ENCODE results near the gene SLC9A3.

SLC9A3 gene

DNA sequence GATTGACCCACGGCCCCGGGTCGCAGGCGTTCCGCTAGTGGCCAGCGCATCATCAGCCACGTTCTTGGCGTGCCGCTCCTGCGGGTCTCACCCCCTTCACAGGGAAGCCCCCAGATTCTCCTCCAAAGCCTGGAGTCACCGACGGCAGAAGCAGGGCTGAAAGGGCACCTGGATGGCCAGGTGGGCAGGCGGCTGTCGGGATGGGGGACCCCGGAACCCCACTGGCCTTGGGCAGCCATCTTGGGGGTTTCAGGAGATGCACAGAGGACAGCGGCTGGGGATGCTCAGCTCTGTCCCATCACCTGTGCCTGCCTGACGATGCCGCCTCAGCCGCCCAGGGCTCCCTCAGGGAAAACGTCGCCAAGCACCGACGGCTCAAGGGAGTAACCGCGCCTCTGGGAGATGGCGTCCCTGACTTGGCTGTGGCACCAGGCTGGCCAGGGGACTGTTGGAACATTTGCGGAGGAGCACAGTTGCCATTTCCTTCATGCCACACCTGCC lies 14.1 kb upstream of the SLC9A3 start:
- no peak for DNase-seq

DNA sequence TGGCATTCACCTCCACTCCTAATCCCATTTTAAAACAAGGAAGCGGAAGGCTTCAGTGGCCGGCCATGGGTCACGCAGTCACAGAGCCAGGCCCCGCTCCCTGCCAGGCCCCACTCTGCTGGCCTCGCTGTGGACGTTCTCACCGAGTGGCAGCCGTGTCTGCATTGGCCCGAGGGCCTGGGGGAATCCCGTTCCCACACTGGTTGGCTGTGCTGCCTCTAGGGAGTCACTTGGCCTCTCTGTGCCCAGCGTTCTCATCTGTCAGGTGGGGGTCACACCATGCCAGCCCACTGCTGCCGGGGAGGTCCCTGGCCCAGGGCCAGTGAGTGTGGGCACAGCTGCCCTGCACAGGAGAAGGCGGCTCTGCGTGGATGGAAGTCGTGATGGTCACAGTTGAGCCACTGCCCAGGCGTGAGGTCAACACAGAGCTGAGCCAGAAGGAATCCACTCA lies 13.4 kb upstream of the SLC9A3 start:
- no peak for DNase-seq

DNA sequence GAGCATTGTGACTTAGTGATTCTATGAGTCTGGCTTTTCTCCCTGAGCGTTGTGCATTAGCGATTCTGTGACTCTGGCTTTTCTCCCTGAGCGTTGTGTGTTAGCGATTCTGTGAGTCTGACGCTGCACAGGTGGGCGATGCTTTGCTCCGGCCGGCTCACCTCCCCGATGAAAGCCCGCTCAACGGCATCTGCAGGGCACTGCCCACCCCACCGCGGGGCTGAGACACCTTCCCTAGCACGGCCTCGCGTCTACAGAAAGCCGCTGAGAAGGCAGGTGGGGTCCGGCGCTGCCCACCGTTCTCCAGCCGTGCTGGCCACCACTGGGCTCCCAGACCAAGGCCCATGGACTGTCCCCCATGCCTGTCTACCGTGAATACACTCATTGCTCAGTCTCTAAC lies 12.8 kb upstream of the SLC9A3 start:
- DNase-seq = no peak

DNA sequence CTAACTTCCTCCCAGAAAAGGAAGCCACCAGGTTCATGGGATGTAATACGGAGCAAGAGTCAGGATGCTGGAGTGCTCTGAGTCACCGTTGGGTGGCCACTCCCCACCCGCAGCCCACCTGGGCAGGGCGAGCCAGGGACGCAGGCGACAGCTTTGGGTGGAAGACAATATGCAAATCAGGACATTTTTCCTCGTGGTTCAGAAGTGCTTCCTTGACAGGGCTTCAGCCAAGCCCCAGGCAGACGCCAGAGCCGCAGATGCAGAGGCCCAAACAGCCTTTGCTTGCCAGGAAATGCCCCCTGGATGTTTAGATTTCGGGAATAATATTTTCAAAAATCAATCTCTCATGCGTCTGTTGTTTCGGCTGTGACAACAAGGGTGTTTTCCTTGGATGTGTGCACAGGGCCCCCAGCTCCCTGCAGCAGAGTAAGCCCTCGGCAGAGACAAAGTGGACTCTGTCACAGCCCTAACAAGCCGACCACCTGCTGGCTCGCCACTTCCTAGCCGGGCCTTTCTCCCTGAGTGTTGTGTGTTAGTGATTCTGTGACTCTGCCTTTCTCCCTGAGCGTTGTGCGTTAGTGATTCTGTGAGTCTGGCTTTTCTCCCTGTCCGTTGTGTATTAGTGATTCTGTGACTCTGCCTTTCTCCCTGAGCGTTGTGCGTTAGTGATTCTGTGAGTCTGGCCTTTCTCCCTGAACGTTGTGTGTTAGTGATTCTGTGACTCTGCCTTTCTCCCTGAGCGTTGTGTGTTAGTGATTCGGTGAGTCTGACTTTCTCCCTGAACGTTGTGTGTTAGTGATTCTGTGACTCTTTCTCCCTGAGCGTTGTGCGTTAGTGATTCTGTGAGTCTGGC lies 11.8 kb upstream of the SLC9A3 start:
- DNase-seq = no peak

DNA sequence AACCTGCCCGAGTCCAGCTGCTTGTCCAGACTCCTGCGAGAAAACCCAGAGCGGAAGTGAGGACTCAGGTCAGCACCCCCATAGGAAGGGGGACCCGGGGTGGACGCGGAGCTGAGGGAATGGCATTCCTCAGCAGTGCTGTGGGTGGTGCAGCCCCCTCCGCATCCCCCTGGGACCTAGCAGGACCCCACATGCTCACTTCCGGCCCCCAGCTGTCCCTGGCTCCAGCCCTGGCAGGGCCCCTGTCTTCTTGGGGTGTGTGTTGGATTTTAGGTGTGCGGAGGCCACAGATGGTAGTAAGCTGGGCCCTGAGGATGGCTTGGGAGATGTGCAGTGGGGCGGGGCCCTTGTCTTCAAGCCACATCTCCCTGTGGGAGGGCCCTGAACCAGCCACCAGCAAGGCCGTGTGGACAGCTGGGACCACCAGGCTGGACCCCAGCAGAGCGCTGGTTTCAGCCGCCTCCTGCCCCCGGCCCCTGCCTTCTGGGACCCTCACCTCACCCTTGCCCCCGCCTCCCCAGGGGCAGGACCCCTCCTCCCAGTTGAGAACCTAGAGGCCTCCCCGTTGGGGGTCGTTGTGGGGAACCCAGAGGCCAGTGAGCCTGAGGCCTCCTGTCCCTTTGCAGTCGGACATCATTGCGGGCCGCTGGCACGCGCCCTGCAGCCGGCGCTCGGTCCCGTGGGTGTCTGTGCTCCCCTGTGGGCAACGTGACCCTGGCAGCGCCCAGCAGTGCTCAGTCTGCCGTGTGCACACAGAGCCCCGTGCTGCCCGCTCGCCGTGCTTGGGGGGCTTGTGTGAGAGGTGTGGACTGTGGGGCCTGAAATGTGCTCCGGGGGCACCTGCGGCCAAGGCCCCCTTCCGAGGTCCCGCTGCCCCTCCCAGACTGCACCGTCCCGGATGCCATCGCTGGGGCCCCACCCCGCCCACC lies 10.8 kb upstream of the SLC9A3 start:
- DNase-seq = no peak

DNA sequence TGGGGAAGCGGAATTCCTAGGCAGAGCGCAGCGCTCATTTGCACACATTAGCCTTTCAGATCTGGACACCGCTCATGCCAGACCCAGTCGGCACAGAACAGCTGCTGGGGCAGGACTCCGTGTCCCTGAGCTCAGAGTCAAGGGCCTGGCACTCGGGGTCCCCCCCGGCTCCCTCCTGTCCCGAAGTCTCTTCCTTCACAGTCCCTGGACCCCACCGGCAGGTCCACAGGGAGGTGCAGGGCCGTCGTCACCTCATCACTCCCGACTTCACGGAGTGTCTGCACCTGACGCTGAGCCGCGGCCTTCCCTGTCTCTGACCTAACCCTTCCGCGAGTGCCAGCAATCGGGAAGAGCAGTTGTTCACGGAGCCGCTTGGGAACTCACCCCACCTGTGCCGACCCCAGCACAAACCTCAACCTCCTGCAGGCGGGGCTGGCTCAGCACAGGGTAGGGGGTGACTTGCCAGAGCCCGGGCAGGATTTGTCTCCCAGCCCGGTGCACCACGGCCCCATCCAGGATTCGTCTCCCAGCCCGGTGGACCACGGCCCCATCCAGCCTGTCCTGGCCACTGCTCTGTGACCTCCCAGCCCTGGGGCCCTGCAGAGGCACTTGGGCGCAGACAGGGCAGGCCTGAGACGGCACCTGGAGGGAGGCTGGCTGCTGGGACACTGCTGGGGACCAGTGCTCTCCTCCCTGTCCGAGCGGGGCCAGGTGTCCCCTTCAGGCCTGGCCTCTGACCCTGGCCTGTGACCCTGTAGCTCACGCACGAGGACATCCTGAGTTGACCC lies 9.9 kb upstream of the SLC9A3 start:
- DNase-seq = no peak

DNA sequence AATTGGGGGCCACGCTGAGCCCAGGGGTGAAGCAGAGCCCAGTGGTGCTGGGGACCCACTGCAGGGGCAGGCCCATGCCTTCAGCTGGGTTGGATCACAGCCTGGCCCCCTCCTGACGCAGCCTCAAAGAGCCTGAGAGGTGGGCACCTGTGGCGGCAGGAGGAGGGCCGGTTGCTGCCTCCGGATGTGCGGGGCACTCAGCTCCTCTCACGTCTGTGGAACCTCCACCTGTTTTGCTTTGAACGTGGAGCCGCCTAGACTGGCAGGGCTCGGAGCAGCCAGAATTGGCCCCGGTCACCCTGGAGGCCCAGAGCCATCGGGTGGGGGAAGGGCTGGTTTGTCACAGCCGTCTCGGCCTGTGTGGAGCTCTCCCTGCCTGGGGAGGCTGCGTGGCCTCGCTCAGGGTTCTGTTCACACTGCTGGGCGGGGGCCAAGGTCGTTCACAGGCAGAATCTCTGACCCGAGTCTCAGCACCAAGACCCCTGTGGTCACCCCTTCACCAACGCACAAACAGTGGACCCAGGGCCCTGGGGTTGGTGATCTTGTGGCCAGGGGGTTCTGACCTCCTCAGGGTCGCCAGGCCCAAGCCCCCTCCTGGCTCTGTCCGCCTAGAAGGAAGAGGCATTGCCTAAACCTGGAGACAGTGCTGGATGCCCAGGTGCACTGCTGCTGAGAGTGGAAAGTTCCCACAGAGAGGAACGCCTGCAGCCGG lies 9.2 kb upstream of the SLC9A3 start:
- DNase-seq = no peak

DNA sequence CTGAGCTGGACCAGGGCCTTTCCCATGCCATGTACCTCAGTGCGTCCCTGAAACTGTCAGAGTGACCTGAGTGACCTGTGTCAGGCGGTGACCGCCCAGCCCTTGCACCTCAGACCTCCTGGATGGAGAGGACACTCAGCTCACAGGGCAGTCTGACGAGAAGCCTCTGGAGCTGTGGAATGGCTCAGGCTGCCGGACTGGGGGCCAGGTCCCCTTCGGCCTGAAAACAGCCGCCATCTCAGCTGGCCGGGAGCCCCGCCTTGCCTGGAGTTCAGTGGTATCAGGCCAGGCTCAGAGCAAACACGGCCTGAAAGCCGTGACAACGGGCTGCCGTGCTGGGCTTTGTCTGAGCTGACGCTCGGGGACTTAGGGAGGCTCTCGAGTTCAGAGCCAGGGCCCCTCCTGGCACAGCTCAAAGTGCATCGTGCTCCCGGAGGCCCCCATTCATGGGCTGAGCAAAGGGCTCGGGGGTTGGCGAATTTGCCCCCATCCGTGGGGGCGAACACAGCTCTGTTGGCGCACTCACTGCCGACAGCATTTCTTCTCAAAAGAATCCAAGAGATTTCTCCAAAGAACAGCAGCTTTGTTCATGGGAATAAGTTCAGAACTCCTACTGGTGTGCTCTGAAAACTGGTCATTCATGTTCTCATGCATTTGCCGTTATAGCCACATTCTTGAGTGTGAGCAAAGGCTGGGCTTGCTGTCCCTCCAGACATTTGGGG lies 8.4 kb upstream of the SLC9A3 start:
- no peak for DNase-seq

DNA sequence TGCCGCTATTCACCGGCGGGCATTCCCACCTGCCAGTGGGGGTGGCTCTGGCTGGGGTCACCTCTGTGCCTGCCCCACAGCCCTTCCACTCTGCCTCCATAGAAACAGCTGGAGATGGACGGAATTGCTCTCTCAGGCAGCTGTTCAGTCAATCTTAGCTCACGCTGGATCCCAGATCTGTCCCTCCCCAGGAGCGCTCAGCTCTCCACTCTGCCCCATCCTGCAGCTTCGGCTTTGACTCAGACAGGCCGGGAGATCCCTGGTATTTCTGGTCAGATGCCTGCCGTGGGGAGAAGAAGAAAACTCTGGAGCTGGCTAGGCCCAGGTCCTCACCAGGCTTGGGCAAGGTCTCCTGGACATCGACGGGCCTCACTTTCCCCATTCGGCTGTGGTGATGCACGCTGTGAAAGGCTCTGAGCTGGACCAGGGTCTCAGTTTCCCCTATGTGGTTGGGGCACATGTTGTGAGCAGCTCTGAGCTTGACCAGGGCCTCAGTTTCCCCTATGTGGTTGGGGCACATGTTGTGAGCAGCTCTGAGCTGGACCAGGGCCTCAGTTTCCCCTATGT lies 7.6 kb upstream of the SLC9A3 start:
- DNase-seq = no peak

DNA sequence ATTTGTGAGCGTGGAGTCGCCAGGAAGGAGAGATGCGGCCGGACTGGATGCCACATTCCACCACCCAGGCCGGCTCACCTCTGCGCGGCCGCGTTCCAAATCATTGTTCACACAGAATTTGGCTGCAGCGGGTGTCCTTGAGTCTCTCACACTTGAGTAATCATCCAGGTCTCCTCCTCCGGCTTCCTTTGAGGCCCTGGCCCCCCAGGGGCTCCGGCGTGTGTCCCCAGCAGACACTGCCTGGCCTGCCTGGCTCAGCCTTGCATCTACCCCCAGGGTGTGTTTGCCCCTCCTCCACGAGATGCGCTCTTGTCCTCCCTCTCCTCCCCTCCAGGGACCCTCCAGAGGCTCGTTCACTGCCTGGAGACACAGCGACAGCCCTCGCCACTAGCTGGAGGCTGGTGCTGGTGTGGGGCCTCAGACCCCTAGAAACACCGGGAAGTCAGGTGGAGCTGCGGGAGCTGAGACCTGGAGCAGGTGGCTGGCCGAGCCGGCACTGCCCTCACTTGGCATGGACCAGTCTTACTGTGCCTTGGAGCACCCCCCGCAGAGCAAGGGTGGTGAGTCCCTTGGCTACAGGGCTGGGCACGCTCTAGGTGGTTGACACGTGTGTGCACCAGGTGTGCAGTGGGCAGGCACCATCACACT lies 7.0 kb upstream of the SLC9A3 start:
- no peak for DNase-seq

DNA sequence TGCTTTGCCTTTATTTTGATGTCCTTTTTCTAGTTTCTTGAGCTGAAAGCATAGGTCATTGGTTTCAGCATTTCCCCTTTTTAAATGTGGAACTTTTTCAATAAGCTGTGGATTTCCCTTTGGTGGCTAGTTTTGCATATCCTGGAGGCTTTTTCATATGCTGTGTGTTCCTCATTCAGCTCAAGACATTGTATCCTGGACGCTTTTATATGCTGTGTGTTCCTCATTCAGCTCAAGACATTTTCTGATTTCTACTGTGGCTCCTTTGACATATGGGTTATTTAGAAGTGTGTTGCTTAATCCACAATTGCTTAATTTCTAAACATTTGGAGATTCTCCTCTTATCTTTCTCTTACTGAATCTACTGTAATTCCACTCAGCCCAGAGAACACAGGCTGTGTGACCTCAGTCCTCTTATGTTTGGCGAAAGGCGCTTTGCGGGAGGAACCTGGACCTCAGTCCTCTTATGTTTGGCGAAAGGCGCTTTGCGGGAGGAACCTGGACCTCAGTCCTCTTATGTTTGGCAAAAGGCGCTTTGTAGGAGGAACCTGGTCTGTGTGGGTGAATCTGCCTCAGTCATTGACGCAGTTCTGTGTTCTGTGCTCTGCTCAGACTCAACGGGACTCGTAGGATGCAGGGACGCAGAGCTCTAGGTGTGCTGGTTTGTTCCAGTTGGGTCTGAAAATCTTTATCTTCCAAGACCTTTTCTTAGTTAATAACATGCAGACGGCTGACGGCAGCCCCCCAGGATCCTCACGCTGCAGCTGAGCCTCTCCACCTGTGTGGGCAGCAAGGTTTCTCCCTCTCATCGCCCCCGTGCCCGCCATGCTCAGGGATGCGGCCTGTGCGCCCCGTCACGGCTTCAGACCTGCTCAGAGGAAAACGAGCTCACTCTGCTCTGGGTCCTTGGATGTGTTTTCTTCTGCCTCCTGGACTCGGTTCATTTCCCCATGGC lies 6.0 kb upstream of the SLC9A3 start:
- no peak for DNase-seq

DNA sequence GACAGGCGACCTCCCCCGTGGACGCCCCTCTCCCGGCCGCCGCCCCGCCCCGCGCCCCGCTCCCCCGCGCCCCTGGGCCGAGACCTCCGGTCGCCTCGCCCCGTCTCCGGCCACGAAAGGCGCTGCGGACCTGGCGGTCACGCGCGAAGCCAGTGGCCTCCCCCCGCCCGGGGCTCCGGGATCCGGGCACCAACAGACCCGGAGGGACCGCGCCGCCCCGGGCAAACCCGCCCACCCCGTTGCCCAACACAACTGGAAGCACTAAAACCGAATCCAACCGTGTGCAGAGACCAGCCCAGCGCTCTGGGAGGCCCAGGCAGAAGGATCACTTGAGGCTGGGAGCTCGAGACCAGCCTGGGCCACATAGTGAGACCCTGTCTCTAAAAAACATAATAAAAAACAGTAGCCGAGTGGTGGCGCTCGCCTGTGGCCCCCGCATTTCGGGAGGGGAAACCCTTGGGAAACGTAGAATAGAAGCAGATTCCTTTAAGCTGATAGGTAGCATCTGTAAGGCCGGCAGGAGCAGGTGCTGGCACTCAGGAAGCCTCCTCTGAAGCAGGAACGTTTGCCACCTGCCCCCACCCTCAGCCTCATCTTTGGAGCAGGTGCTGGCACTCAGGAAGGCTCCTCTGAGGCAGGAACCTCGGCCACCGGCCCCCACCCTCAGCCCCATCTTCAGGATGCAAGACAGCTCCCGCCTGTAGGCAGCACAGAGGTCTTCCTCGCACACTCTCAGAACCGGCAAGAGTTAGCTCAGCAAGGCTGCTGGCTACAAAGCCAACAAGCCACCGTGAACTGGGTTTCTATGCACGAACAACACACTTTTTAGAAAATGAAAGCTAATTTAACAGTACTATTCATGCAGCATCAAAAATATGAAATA lies 4.6 kb upstream of the SLC9A3 start:
- no peak for DNase-seq

DNA sequence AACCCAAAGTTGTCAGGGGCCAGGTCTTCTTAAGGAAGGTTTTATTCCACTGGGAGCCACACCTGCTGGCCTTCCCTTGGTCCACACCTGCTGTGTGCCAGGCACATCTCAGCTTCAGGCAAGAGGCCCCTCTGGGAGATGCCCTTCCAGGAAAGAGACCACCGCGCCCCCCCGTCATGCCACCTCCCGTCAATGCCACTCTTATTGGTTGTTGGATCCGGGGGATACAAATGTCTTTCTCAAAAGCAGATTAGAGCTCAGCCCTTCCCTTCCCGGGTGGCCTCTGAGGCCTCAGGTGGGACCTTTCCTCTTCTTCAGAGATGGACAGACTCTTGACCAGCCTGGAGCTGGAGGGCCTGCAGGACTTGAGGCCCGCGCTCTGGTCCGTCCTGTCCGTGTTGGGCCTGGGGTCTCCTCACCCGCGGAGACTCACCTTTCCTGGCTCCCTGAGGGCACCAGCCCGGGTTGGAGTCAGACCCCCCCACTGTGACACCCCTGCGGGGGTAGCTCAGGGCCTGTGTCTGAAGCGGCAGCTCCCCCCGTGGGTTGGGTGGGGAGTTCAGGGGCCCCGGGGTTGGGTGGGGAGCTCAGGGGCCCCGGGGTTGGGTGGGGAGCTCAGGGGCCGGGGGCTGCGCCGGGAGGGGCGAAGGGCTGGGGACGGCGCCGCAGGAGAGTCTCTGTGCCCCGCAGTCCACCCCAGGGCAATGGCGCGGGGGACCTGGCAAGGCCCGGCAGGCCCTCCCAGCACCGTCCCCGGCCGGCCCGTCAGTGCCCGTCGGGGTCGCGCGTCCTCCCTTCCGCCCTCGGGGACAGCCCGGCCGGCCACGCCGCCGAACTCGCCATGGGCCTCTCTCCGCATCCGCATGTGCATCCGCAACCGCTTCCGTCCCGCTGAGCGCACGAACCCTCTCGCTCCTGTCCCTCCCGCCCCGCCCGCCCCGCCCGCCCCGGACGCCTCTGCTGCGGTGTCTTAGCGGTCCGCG lies 3.7 kb upstream of the SLC9A3 start:
- no peak for DNase-seq

DNA sequence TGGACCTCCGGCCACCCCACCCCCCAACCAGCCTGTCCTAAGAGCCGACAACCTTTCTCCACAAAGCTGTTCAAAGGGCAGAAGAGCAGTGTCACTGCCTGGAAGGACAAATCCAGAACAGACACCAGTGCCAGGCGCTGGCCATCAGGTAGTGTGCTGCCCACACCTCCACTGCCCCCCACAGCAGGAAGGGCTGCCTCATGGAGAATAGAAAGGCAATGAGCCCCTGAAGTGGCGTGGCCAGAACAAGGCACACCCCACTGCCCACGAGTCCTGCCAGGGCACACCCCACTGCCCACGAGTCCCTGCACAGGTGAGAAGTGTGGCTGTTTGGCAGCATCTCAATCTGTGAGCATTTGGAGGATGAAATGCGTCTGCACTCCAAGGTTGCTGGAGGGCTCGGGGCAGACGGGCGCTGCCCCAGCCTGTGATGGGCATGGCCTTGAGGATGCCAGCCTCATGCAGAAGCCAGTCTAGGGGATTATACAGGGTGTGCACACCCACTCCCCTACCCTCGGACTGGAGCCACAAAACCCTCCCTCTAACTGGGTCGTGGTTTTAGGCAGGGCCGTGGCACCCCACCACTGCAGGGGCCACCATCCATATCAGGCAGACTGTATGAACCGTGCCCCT lies 2.3 kb upstream of the SLC9A3 start:
- DNase-seq = no peak

DNA sequence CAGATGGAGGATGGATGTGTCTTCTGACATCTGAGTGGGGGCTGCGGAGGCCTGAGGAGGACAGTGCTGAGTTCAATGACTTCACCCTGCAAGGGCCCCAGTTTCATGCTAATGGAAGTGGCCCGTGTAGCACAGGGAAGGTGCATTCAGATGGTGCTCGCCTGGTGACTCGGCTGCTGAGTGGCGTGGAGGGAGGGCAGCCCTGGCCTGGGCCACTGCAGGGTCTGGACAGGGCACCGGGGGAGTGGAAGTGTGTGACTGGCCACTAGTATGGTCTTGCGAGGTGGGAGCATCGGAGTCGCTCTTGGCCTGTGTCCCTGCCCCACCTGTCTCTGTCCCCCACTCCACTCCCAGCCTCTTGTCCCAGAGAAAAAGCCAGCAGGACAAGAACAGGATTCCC lies 1.7 kb upstream of the SLC9A3 start:
- no peak for DNase-seq

DNA sequence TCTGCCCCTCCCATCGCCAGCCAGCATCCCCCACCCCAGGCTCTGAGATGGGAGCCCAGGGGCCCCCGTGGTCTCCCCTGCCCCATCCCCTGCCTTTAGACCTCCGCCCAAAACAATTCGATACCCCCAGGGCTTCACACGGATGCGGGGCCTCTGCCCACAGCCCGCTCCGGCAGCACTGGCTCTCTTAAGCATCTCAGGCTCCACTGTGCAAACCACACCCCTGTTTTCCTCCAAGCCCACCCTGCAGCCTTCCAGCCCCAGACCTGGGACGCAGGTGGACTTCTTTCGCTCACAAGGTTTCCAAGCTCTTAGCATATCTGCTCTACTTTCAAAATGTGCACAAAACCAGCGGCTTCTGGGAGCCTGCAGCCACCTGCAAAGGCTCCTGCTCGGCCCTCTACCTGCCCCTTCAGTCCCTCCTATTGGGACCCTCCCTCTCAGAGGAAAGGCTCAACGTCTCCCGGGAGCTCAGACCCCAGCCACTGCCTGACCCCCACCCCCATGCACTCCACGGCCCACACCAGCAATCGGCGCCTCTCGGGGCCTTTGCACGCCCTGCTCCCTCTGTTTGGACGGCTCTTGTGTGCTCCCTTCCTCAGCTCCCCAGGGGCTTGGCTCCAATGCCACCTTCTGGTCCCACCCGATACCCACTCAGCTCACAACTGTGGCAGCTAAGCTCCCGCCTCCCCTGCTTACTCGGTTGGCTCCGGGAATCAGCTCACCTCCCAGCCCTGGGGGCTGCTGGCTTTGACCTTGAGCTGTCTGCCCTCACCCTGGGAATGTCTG lies 918 bp upstream of the SLC9A3 start:
- no peak for DNase-seq

Measured in amniotic stem cell (primary cell).